ENCODE measurements around the gene RIMBP3C. TPM values are rescaled to one million over a fixed set of nuclear protein-coding genes. Genes with fewer than 3 reads are reported as not detected.
A peak's percentile ranks its signal among the peaks of the same experiment; 100 is the strongest.
"Not testable (repeated sequence)": the region's sequence is repeated elsewhere in the genome, so short reads cannot be mapped to it uniquely, and the experiment has no call there.

The RIMBP3C gene
- total RNA-seq, 1 donor from 2014 or later = 0.23 TPM

GRCh38 chr22:21571679-21572078 is 20.4 kb upstream of the RIMBP3C start:
- peaks cover 38% of the 10 kb centered on the region for H3K4me1 Mint-ChIP-seq (ENCODE audit: low read depth, unreplicated experiment)
- DNase-seq (ENCODE audit: low read depth) (no peak), FAIRE-seq (no peak)
- H3K36me3 ChIP-seq (ENCODE audit: insufficient read depth, low read length) = no peaks in the 10 kb centered on the region
- H2AFZ ChIP-seq (ENCODE audit: low read depth, low read length) = no peak overlapping the region
- H3K27ac ChIP-seq (ENCODE audit: low read depth, low read length) = no peak overlapping the region
- H3K9ac ChIP-seq (ENCODE audit: low read length) = no peak overlapping the region
- no peak overlapping the region for H3K4me2 ChIP-seq (ENCODE audit: low read length)
- H3K4me3 Mint-ChIP-seq (ENCODE audit: unreplicated experiment) = peak overlapping the region; percentile 43
- H3K27me3 Mint-ChIP-seq (ENCODE audit: low read depth, unreplicated experiment) = no peaks in the 10 kb centered on the region
- peak overlapping the region; percentile 6 for H3K27ac Mint-ChIP-seq (ENCODE audit: unreplicated experiment)
- H3K9me3 Mint-ChIP-seq (ENCODE audit: unreplicated experiment) = no peaks in the 10 kb centered on the region
- H3K4me1 ChIP-seq (ENCODE audit: insufficient read depth, low read length) = peaks cover 22% of the 10 kb centered on the region
- peaks cover 2% of the 10 kb centered on the region for H3K36me3 Mint-ChIP-seq (ENCODE audit: low read depth, unreplicated experiment)
- no peak for TF ChIP-seq EZH2 (IDR thresholded peaks at IDR 0.05; ENCODE audit: insufficient read depth, low read length)
- no peak for TF ChIP-seq CTCF (IDR thresholded peaks at IDR 0.05; ENCODE audit: insufficient read depth, low read depth, low read length)
- no peaks in the 10 kb centered on the region for H3K27me3 ChIP-seq (ENCODE audit: insufficient read depth, low read length)
- peaks cover 94% of the 10 kb centered on the region for H3K79me2 ChIP-seq (ENCODE audit: insufficient read depth, low read length)
- H3K9me3 ChIP-seq (ENCODE audit: insufficient read depth, low read depth, low read length) = no peaks in the 10 kb centered on the region
- H4K20me1 ChIP-seq (ENCODE audit: insufficient read depth, low read length) = peaks cover 87% of the 10 kb centered on the region
- no peak overlapping the region for H3K4me3 ChIP-seq (ENCODE audit: insufficient read depth, low read depth, low read length)

GRCh38 chr22:21570398-21570797 is 19.1 kb upstream of the RIMBP3C start:
- Histone ChIP-seq H2AFZ (ENCODE audit: low read depth, low read length) (no peak overlapping the region), H3K4me2 (ENCODE audit: low read length) (peak overlapping the region; percentile 92), H4K20me1 (ENCODE audit: insufficient read depth, low read length) (peaks cover 75% of the 10 kb centered on the region), H3K9ac (ENCODE audit: low read length) (no peak overlapping the region), H3K4me1 (ENCODE audit: insufficient read depth, low read length) (peaks cover 22% of the 10 kb centered on the region), H3K4me3 (ENCODE audit: insufficient read depth, low read depth, low read length) (no peak overlapping the region), H3K27me3 (ENCODE audit: insufficient read depth, low read length) (no peaks in the 10 kb centered on the region), H3K9me3 (ENCODE audit: insufficient read depth, low read depth, low read length) (no peaks in the 10 kb centered on the region), H3K36me3 (ENCODE audit: insufficient read depth, low read length) (no peaks in the 10 kb centered on the region), H3K79me2 (ENCODE audit: insufficient read depth, low read length) (peaks cover 81% of the 10 kb centered on the region), H3K27ac (ENCODE audit: low read depth, low read length) (no peak overlapping the region)
- Mint-ChIP-seq H3K27me3 (ENCODE audit: low read depth, unreplicated experiment) (no peaks in the 10 kb centered on the region), H3K36me3 (ENCODE audit: low read depth, unreplicated experiment) (peaks cover 2% of the 10 kb centered on the region), H3K4me3 (ENCODE audit: unreplicated experiment) (peak overlapping the region; percentile 96), H3K9me3 (ENCODE audit: unreplicated experiment) (no peaks in the 10 kb centered on the region), H3K27ac (ENCODE audit: unreplicated experiment) (no peak overlapping the region), H3K4me1 (ENCODE audit: low read depth, unreplicated experiment) (peaks cover 38% of the 10 kb centered on the region)
- DNase-seq (ENCODE audit: low read depth) (no peak), FAIRE-seq (no peak)
- TF ChIP-seq EZH2 (IDR thresholded peaks at IDR 0.05; ENCODE audit: insufficient read depth, low read length) = no peak
- no peak for TF ChIP-seq CTCF (IDR thresholded peaks at IDR 0.05; ENCODE audit: insufficient read depth, low read depth, low read length)

- Histone ChIP-seq H2AFZ (ENCODE audit: low read depth, low read length) (no peak overlapping the region), H3K9me3 (ENCODE audit: insufficient read depth, low read depth, low read length) (no peaks in the 10 kb centered on the region), H3K27me3 (ENCODE audit: insufficient read depth, low read length) (no peaks in the 10 kb centered on the region), H4K20me1 (ENCODE audit: insufficient read depth, low read length) (peaks cover 67% of the 10 kb centered on the region), H3K9ac (ENCODE audit: low read length) (peak overlapping the region; percentile 98), H3K4me3 (ENCODE audit: insufficient read depth, low read depth, low read length) (peak overlapping the region; percentile 35), H3K79me2 (ENCODE audit: insufficient read depth, low read length) (peaks cover 74% of the 10 kb centered on the region), H3K27ac (ENCODE audit: low read depth, low read length) (no peak overlapping the region), H3K4me2 (ENCODE audit: low read length) (peak overlapping the region; percentile 92), H3K4me1 (ENCODE audit: insufficient read depth, low read length) (peaks cover 22% of the 10 kb centered on the region), H3K36me3 (ENCODE audit: insufficient read depth, low read length) (no peaks in the 10 kb centered on the region)
- Mint-ChIP-seq H3K4me1 (ENCODE audit: low read depth, unreplicated experiment) (peaks cover 38% of the 10 kb centered on the region), H3K36me3 (ENCODE audit: low read depth, unreplicated experiment) (peaks cover 2% of the 10 kb centered on the region), H3K27ac (ENCODE audit: unreplicated experiment) (peak overlapping the region; percentile 84), H3K9me3 (ENCODE audit: unreplicated experiment) (no peaks in the 10 kb centered on the region), H3K4me3 (ENCODE audit: unreplicated experiment) (peak overlapping the region; percentile 96), H3K27me3 (ENCODE audit: low read depth, unreplicated experiment) (no peaks in the 10 kb centered on the region)
- DNase-seq (ENCODE audit: low read depth) (no peak), FAIRE-seq (no peak)
- no peak for TF ChIP-seq EZH2 (IDR thresholded peaks at IDR 0.05; ENCODE audit: insufficient read depth, low read length)
Measured at GRCh38 chr22:21569459-21570170, 18.4 kb upstream of the RIMBP3C start.

- peak overlapping the region; percentile 95 for H3K27ac Mint-ChIP-seq (ENCODE audit: unreplicated experiment)
- H3K9me3 Mint-ChIP-seq (ENCODE audit: unreplicated experiment) = not testable (repeated sequence)
Measured at GRCh38 chr22:21569076-21569427, 17.8 kb upstream of the RIMBP3C start.

More at GRCh38 chr22:21569076-21569427, 17.8 kb upstream of the RIMBP3C start:
- peaks cover 38% of the 10 kb centered on the region for H3K4me1 Mint-ChIP-seq (ENCODE audit: low read depth, unreplicated experiment)
- Histone ChIP-seq H3K4me1 (ENCODE audit: insufficient read depth, low read length) (peaks cover 16% of the 10 kb centered on the region), H3K9ac (ENCODE audit: low read length) (peak overlapping the region; percentile 98), H4K20me1 (ENCODE audit: insufficient read depth, low read length) (peaks cover 61% of the 10 kb centered on the region), H3K4me2 (ENCODE audit: low read length) (peak overlapping the region; percentile 92), H3K79me2 (ENCODE audit: insufficient read depth, low read length) (peaks cover 68% of the 10 kb centered on the region), H3K4me3 (ENCODE audit: insufficient read depth, low read depth, low read length) (peak overlapping the region; percentile 89), H3K27ac (ENCODE audit: low read depth, low read length) (peak overlapping the region; percentile 96)
- not testable (repeated sequence) for H3K9me3 ChIP-seq (ENCODE audit: insufficient read depth, low read depth, low read length); H2AFZ ChIP-seq (ENCODE audit: low read depth, low read length); FAIRE-seq; H3K36me3 ChIP-seq (ENCODE audit: insufficient read depth, low read length); H3K27me3 ChIP-seq (ENCODE audit: insufficient read depth, low read length); H3K36me3 Mint-ChIP-seq (ENCODE audit: low read depth, unreplicated experiment); H3K27me3 Mint-ChIP-seq (ENCODE audit: low read depth, unreplicated experiment); DNase-seq (ENCODE audit: low read depth)
- peak overlapping the region; percentile 96 for H3K4me3 Mint-ChIP-seq (ENCODE audit: unreplicated experiment)

Measured in astrocyte (in vitro differentiated cells and primary cell).